ENCODE results near the gene INO80D. TPM values are rescaled to one million over a fixed set of nuclear protein-coding genes. Genes with fewer than 3 reads are reported as not detected.

Gene INO80D
- total RNA-seq, 1 experiment from 2014 or later, result 8.8 TPM

DNA sequence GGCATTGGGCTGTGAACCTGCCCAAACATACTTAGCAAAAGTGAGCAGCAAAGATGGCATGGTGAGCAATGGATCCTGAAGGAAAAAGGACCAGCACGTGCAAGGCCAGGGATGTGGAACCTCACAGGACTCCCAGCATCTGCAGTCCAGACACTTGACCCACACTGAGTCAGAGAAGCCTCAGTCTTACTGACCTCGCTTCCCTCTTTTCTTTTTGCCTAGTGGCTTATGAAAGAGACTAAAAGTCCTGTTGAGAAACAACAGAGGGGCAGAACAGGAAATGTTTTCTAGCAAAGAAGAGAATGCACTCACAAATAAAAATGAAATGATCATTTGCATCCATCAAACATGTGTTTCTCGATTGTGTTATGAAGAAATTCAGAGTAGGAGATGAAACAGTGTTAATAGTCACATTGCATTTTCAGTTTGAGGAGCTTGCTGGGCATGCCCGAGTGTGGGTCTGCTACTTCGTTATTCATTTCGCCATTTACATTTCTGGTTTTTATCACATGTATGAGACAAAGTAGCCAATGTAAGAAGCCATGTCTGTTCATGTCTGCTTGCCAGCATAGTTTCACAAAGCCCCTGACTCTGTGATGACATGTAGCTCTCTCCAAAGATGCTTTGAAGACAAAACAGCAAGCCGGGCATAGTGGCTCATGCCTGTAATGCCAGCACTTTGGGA lies 118.4 kb downstream of the INO80D start:
- H3K9me3 ChIP-seq (ENCODE audit: low read length), result no peaks in the 10 kb centered on the region
- no peak overlapping the region for H3K9ac ChIP-seq (ENCODE audit: low read length)
- H3K79me2 ChIP-seq (ENCODE audit: low read length), result no peaks in the 10 kb centered on the region
- CTCF ChIA-PET, result no interaction called here
- H4K20me1 ChIP-seq (ENCODE audit: low read length), result no peaks in the 10 kb centered on the region
- H3K27me3 ChIP-seq (ENCODE audit: low read length), result no peaks in the 10 kb centered on the region
- H3K4me1 ChIP-seq (ENCODE audit: insufficient read depth, low read length), result peaks cover 8% of the 10 kb centered on the region
- no peak overlapping the region for H3K27ac ChIP-seq (ENCODE audit: low read length)
- H3K4me3 ChIP-seq (ENCODE audit: low read length), result no peak overlapping the region
- ATAC-seq (no peak), DNase-seq (no peak)
- H3K9me2 ChIP-seq (replicated peaks; ENCODE audit: low read length), result no peaks in the 10 kb centered on the region
- H2AFZ ChIP-seq (ENCODE audit: low read length), result no peak overlapping the region
- no TSS peak for BruUV-seq (replicated peaks)
- POLR2A ChIA-PET (ENCODE audit: unreplicated experiment), result no interaction called here
- TF ChIP-seq, protein P1, sequence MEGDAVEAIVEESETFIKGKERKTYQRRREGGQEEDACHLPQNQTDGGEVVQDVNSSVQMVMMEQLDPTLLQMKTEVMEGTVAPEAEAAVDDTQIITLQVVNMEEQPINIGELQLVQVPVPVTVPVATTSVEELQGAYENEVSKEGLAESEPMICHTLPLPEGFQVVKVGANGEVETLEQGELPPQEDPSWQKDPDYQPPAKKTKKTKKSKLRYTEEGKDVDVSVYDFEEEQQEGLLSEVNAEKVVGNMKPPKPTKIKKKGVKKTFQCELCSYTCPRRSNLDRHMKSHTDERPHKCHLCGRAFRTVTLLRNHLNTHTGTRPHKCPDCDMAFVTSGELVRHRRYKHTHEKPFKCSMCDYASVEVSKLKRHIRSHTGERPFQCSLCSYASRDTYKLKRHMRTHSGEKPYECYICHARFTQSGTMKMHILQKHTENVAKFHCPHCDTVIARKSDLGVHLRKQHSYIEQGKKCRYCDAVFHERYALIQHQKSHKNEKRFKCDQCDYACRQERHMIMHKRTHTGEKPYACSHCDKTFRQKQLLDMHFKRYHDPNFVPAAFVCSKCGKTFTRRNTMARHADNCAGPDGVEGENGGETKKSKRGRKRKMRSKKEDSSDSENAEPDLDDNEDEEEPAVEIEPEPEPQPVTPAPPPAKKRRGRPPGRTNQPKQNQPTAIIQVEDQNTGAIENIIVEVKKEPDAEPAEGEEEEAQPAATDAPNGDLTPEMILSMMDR (conservative IDR thresholded peaks at IDR 0.05; ENCODE audit: low read depth, low read length), result no peak
- no peak for TF ChIP-seq EZH2phosphoT487 (IDR thresholded peaks at IDR 0.05; ENCODE audit: borderline replicate concordance, low read length)
- TF ChIP-seq EZH2 (IDR thresholded peaks at IDR 0.05; ENCODE audit: low read length, unreplicated experiment), result no peak
- no peaks in the 10 kb centered on the region for H3F3A ChIP-seq (ENCODE audit: low read length, unreplicated experiment)
- H3K4me2 ChIP-seq (ENCODE audit: low read length), result no peak overlapping the region
- intact Hi-C loops (cut with micrococcal nuclease), result no loop called here
- H3K36me3 ChIP-seq (ENCODE audit: low read depth, low read length), result no peaks in the 10 kb centered on the region

DNA sequence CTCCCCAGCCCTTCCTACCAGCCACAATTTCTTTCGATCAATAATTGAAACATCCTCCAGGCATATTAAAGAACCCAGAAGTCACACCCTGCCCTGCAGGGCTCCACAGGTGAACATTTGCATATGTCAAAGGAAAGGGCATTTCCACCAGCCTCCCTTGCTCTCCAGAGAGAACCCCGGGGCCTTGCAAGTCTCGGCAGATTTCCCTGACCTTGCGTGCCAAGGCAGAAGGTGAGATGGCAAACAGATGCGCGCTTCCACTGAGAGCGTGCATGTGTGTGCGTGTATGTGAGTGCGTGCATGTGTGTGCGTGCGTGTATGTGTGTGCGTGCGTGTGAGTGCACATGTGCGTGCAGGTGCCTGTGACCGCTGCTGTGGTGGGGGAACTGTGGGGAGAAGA lies 120.3 kb downstream of the INO80D start:
- Histone ChIP-seq H4K20me1 (ENCODE audit: low read length) (no peaks in the 10 kb centered on the region), H3K36me3 (ENCODE audit: low read depth, low read length) (no peaks in the 10 kb centered on the region), H3K9me3 (ENCODE audit: low read length) (no peaks in the 10 kb centered on the region), H3K27ac (ENCODE audit: low read length) (no peak overlapping the region), H3K9me2 (replicated peaks; ENCODE audit: low read length) (no peaks in the 10 kb centered on the region), H3K79me2 (ENCODE audit: low read length) (no peaks in the 10 kb centered on the region), H3K9ac (ENCODE audit: low read length) (no peak overlapping the region), H2AFZ (ENCODE audit: low read length) (no peak overlapping the region), H3K4me3 (ENCODE audit: low read length) (no peak overlapping the region), H3K4me1 (ENCODE audit: insufficient read depth, low read length) (no peaks in the 10 kb centered on the region), H3K4me2 (ENCODE audit: low read length) (no peak overlapping the region), H3F3A (ENCODE audit: low read length, unreplicated experiment) (no peaks in the 10 kb centered on the region), H3K27me3 (ENCODE audit: low read length) (no peaks in the 10 kb centered on the region)
- intact Hi-C loops (cut with micrococcal nuclease), result no loop called here
- TF ChIP-seq EZH2 (IDR thresholded peaks at IDR 0.05; ENCODE audit: low read length, unreplicated experiment) (no peak), EZH2phosphoT487 (IDR thresholded peaks at IDR 0.05; ENCODE audit: borderline replicate concordance, low read length) (no peak)
- TF ChIP-seq, protein P1 (conservative IDR thresholded peaks at IDR 0.05; ENCODE audit: low read depth, low read length), result no peak
- ATAC-seq (no peak), DNase-seq (no peak)
- POLR2A ChIA-PET (ENCODE audit: unreplicated experiment), result no interaction called here
- BruUV-seq (replicated peaks), result no TSS peak
- CTCF ChIA-PET, result no interaction called here

DNA sequence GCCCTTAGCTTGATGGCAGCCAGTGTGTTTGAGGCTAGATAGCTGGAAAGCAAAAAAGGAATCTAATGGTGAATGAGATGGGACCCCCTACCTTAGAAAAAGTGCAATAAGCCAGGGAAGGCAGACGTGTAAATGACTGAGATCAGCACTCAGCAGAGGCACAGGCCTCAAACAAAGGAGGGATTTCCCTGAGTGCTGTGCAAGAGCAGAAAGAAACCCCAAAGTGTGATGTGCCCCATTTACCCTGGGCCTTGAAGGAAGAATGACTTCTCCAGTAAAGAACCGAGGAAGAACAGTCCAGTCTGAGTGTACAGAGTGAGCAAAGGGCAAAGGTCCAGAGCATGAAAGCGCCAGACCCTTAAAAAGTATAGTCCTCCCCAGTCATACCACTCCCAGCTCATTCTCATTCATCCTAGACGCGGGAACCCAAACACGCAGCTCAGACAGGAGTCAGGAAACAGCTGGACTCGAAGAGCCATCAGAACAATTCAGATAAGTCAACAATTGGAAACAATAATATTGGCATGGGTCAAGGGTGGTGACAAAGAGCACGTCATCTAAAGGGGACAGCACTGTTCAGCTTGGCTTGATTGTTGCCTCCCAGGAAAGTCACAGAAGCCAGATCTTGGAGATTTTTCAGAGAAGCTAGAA lies 121.7 kb downstream of the INO80D start:
- DNase-seq, result no peak
- Histone ChIP-seq H3K27me3 (ENCODE audit: low read length) (no peaks in the 10 kb centered on the region), H3F3A (ENCODE audit: low read length, unreplicated experiment) (no peaks in the 10 kb centered on the region), H3K4me3 (ENCODE audit: low read length) (no peak overlapping the region), H3K79me2 (ENCODE audit: low read length) (no peaks in the 10 kb centered on the region), H3K9me3 (ENCODE audit: low read length) (no peaks in the 10 kb centered on the region), H3K9me2 (replicated peaks; ENCODE audit: low read length) (no peaks in the 10 kb centered on the region), H3K4me1 (ENCODE audit: insufficient read depth, low read length) (no peaks in the 10 kb centered on the region), H3K27ac (ENCODE audit: low read length) (no peak overlapping the region), H3K4me2 (ENCODE audit: low read length) (no peak overlapping the region), H4K20me1 (ENCODE audit: low read length) (no peaks in the 10 kb centered on the region), H2AFZ (ENCODE audit: low read length) (no peak overlapping the region), H3K36me3 (ENCODE audit: low read depth, low read length) (no peaks in the 10 kb centered on the region), H3K9ac (ENCODE audit: low read length) (no peak overlapping the region)
- POLR2A ChIA-PET (ENCODE audit: unreplicated experiment), result no interaction called here
- no TSS peak for BruUV-seq (replicated peaks)
- ATAC-seq, result no peak
- CTCF ChIA-PET, result interaction anchor here (0.6 kb wide), 1 partner anchor 727 kb away, joined by 3 read pairs; no protein-coding TSS in a partner anchor
- intact Hi-C loops (cut with micrococcal nuclease), result no loop called here
- TF ChIP-seq, protein P1 (conservative IDR thresholded peaks at IDR 0.05; ENCODE audit: low read depth, low read length), result no peak
- TF ChIP-seq EZH2 (IDR thresholded peaks at IDR 0.05; ENCODE audit: low read length, unreplicated experiment) (no peak), EZH2phosphoT487 (IDR thresholded peaks at IDR 0.05; ENCODE audit: borderline replicate concordance, low read length) (no peak)
